Psoas muscle (tissue), 8 donors: ENCODE results near the gene RASD1. TPM values are rescaled to one million over a fixed set of nuclear protein-coding genes. Genes with fewer than 3 reads are reported as not detected.

Experiments used
- ATAC-seq, 4 donors: fragments of 200-7000 bp; cut with Tn5 transposase; one replicate each; pipeline ENCODE4 v1.9.1; 2020; ENCODE audit warnings: moderate library complexity in 3 of 4, mild to moderate bottlenecking in 2 of 4
- DNase-seq, 2 donors: peaks; one replicate each; pipeline ENCODE4 v3.0.0-alpha.2; 2020
- H3K27ac ChIP-seq: fragments of 200-600 bp; one replicate; pipeline ENCODE4 v1.8.0; 2022
- H3K27me3 ChIP-seq, 3 donors: fragments of 200-600 bp in 1 of 3; one replicate each; pipeline versions ENCODE4 v1.6.1 to v1.8.0; 2013 to 2022; ENCODE audit warnings: low read length in 2 of 3, mild to moderate bottlenecking in 2 of 3, moderate library complexity in 1 of 3; ENCODE audit not compliant: insufficient read depth in 3 of 3
- H3K36me3 ChIP-seq, 2 donors: fragments of 200-600 bp in 1 of 2; one replicate each; pipeline versions ENCODE4 v1.6.1 to v1.8.0; 2013 to 2022; ENCODE audit warnings: low read depth in 1 of 2, mild to moderate bottlenecking in 1 of 2, moderate library complexity in 1 of 2; ENCODE audit not compliant: insufficient read depth in 1 of 2
- H3K4me1 ChIP-seq: fragments of 200-600 bp; one replicate; pipeline ENCODE4 v1.8.0; 2022
- H3K4me3 ChIP-seq: fragments of 200-600 bp; one replicate; pipeline ENCODE4 v1.8.0; 2022; ENCODE audit warnings: mild to moderate bottlenecking
- H3K9me3 ChIP-seq: fragments of 200-600 bp; one replicate; pipeline ENCODE4 v1.8.0; 2022
- WGBS, 3 donors: extraction: QIAGEN DNeasy Blood & Tissue Kit; methylation state at CpG; one replicate each; pipeline versions ENCODE4 v1.1.6 to v1.1.7; 2013; 5-methylcytosine and 5-hydroxymethylcytosine counted together
- intact Hi-C, 2 donors: fragments of 100-400 bp; cut with DNase I; formaldehyde crosslinking; loops; one replicate each; pipeline versions ENCODE4 v1.11.0 to v1.14.2; 2022
- long read RNA-seq, 2 donors: library from polyadenylated mRNA; unstranded; transcript quantifications; one replicate each; pipeline ENCODE4 v2.0.0, GENCODE V29; 2021
- polyA plus RNA-seq, 3 donors: library from polyadenylated mRNA; stranded (reverse); fragments of 200-250 nt; gene quantifications; one replicate each; pipeline ENCODE4 v1.2.3, GENCODE V29; 2013
- total RNA-seq, 4 donors: library from RNA; stranded (reverse); fragmentation: NEBNext Ultra II Directional in 2 of 4; extraction: Animal tissue kit (Norgen Biotek cat#: 25700) in 2 of 4; gene quantifications; one replicate each; pipeline versions ENCODE4 v1.2.1 to v1.2.4, GENCODE V29; 2021 to 2023
- TF ChIP-seq, protein P1 (sequence below): fragments of 200-600 bp; IDR thresholded peaks from one replicate; pipeline ENCODE4 v1.8.0; 2022; ENCODE audit warnings: antibody characterized with exemption
- donor health status: healthy with polysubstance abuse.
- donor health status: DM: no; HTN: no; CAD: no; lungs with moderate emphysema.
- donor health status: Bipolar disorder and iron deficiency.
- donor health status: healthy.
- donor health status: DM: yes; HTN: yes; CAD: no.
- donor health status: DM: no; HTN: no; CAD: no.
- donor health status: DM: no; HTN: no; CAD: no.
- donor health status: DM: yes; HTN: yes; CAD: no.

Gene RASD1, protein sequence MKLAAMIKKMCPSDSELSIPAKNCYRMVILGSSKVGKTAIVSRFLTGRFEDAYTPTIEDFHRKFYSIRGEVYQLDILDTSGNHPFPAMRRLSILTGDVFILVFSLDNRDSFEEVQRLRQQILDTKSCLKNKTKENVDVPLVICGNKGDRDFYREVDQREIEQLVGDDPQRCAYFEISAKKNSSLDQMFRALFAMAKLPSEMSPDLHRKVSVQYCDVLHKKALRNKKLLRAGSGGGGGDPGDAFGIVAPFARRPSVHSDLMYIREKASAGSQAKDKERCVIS
- total RNA-seq (100 to 1,000 TPM in 1 of 4 donors, 10 to 100 TPM in 1, 1 to 10 TPM in 2; 4.4 to 436 (median 33.8) TPM), polyA plus RNA-seq (100 to 1,000 TPM in 1 of 3 donors, 10 to 100 TPM in 2; 10.7 to 121 (median 26.5) TPM)
- long read RNA-seq, donor 1, transcript RASD1-201 (2 exons, 1,746 nt), result major isoform, 13 of 14 reads
- long read RNA-seq, donor 1, partial matches to known transcripts, result 0 of 14 reads
- long read RNA-seq, donor 1, other reads (novel, unspliced or antisense), result 1 of 14 reads
- long read RNA-seq, donor 2, transcript RASD1-201 (2 exons, 1,746 nt), result major isoform, 1,608 of 1,678 reads
- long read RNA-seq, donor 2, partial matches to known transcripts, result 2 of 1,678 reads
- long read RNA-seq, donor 2, other reads (novel, unspliced or antisense), result 68 of 1,678 reads

DNA sequence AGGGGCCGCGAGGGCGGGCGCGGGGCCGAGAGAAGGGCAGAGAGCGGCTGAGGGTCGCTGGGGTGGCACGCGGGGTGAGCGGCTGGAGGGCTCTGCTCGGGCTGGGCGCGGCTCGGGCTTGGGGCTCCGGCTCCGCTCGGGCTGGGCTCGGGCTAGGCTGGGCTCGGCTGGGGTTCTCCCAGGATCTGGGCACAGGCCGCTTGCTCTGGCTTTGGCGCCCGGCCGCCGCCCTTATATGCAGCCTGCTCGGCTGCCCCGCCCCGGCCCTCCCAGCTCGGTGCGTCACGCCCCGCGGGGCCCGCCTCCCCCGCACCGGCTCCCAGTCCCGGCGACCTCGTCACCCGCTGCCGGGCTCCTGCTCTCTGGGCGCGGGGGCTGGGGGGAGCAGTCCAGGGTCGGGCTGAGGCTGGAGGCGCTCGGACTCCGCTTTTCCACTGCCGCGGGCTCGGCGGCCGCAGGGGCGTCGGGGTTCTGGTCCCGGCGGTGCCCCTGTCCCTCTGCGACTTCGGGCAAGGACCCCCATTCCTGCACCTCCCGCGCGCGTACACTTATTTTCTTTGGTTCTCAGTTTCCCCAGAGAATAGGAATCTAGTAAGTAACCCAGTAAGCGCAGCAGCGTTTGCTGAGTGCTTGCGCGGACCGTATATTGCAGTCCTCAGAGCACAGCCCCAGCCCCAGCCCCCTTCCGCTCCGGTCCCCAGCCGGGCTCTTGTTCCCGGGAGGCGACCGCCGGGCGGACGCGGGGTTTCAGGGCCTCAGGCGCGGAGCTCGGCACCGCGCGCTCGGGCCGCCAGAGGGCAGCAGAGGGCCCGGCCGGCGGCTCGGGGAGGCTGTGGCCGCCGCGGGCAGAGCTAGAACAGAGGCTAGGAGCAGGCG, at the start of gene RASD1:
RASD1 (minus strand) TSS at position 207 of the 876 bp plus-strand sequence. CDS start 214 bp downstream, outside the sequence.
- no peaks in the 10 kb centered on the region for H3K9me3 ChIP-seq
- intact Hi-C loops, result loop anchor here (1.0 to 5.0 kb wide), 6 partner anchors 20 to 139 kb away; partner anchors contain the start of gene MED9 (in 1 of the 2)
- no peaks in the 10 kb centered on the region for H3K27me3 ChIP-seq
- DNase-seq (peak; percentile 93 to 96), ATAC-seq (peak; percentile 81 to 94 (median 88))
- WGBS, 3 donors, result 0 to 1% (median 0%) methylated on average over 42 to 93 of the region's 93 CpGs
- TF ChIP-seq, protein P1, sequence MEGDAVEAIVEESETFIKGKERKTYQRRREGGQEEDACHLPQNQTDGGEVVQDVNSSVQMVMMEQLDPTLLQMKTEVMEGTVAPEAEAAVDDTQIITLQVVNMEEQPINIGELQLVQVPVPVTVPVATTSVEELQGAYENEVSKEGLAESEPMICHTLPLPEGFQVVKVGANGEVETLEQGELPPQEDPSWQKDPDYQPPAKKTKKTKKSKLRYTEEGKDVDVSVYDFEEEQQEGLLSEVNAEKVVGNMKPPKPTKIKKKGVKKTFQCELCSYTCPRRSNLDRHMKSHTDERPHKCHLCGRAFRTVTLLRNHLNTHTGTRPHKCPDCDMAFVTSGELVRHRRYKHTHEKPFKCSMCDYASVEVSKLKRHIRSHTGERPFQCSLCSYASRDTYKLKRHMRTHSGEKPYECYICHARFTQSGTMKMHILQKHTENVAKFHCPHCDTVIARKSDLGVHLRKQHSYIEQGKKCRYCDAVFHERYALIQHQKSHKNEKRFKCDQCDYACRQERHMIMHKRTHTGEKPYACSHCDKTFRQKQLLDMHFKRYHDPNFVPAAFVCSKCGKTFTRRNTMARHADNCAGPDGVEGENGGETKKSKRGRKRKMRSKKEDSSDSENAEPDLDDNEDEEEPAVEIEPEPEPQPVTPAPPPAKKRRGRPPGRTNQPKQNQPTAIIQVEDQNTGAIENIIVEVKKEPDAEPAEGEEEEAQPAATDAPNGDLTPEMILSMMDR, result peak; percentile 98
- peaks cover 18% of the 10 kb centered on the region for H3K4me1 ChIP-seq
- peak within 1 kb of the TSS; percentile 89 for H3K27ac ChIP-seq
- peaks cover 0 to 15% of the 10 kb centered on the region in 2 donors for H3K36me3 ChIP-seq
- peak within 1 kb of the TSS; percentile 84 for H3K4me3 ChIP-seq

DNA sequence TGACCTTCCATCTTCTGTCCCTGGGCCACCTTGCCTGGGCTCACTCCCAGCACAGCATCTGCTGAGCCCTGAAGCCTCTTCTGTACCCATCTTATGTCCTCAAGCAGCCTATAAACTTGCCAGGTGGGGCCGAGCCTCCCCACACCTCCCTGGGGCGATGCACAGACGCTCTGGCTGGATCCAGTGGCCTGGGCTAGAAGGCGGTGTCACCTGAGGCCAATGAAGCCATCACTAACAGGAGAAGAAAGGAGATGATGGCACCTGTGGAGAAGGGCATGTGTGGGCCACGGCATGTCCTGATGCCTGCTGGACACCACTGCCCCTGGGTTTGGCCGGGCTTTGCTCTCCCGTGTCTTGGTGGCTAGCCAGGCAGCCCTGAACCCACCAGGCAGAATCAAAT, 49.8 kb upstream of the RASD1 start:
- intact Hi-C loops, result no loop called here
- Histone ChIP-seq H3K36me3 (no peaks in the 10 kb centered on the region), H3K9me3 (no peaks in the 10 kb centered on the region), H3K4me1 (peaks cover 3% of the 10 kb centered on the region), H3K4me3 (no peak overlapping the region), H3K27me3 (no peaks in the 10 kb centered on the region), H3K27ac (no peak overlapping the region)
- DNase-seq, result peak in 1 of 2 donors; percentile 39
- TF ChIP-seq, protein P1, result no peak
- 82 to 96% (median 85%) methylated on average over 7 of the region's 7 CpGs for WGBS, 3 donors
- ATAC-seq, result no peak

DNA sequence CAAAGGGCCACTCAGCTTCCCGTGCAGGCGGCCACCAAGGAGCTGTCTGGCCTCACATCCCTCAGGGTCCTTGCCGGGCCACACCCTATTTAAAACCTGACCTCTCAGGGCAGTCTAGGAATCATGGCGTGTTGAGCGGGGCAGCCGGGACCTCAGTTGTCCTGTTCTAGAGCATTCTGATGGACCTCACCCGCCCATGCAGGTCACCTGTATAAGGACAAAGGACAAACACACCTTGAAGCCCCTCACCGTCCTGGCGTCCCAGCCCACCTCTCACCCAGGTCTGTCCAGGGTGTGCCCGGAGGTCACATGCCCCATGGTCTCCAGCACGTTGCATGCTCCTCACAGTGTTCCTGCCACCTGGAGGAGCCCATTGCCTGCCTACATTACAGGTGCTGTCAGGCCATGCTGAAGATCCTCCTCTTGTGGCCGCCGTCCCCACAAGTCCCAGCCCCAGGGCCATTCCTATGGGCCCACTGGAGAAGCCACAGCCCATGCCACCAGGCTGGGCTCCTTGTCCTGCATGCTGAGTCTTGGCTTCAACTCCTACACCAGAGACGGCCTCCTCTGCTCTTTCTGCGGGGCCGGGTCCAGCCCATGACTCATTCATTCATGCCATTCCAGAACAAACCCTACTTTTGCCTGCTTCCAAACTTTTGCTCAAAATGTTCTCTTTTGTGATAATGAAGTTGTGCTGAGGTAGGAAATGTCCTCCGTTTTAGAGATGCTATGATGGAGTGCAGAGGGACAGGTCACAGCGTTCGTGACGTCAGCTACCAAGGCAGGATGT, 49.0 kb upstream of the RASD1 start:
- H3K36me3 ChIP-seq, result no peaks in the 10 kb centered on the region
- no peaks in the 10 kb centered on the region for H3K9me3 ChIP-seq
- peak; percentile 55 to 57 for DNase-seq
- no peak overlapping the region for H3K4me3 ChIP-seq
- H3K4me1 ChIP-seq, result peaks cover 3% of the 10 kb centered on the region
- H3K27me3 ChIP-seq, result no peaks in the 10 kb centered on the region
- intact Hi-C loops, result no loop called here
- TF ChIP-seq, protein P1, result no peak
- ATAC-seq, result no peak
- H3K27ac ChIP-seq, result no peak overlapping the region
- 85 to 93% (median 86%) methylated on average over 18 to 20 of the region's 20 CpGs for WGBS, 3 donors
